Left ventricle myocardium superior (tissue), 1 donor: ENCODE measurements around the gene SMIM24. TPM values are rescaled to one million over a fixed set of nuclear protein-coding genes. Genes with fewer than 3 reads are reported as not detected.

Experiments used
- ATAC-seq: fragments of 200-7000 bp; cut with Tn5 transposase; one replicate; pipeline ENCODE4 v1.9.1; 2020; ENCODE audit warnings: mild to moderate bottlenecking, moderate library complexity
- DNase-seq: peaks from one replicate; pipeline ENCODE4 v3.0.0-alpha.2; 2020
- intact Hi-C: fragments of 100-400 bp; cut with micrococcal nuclease; formaldehyde crosslinking; loops from one replicate; pipeline ENCODE4 v1.11.0; 2022
- total RNA-seq: library from RNA; stranded (reverse); fragmentation: NEBNext Ultra II Directional; extraction: Animal tissue kit (Norgen Biotek cat#: 25700); gene quantifications from one replicate; pipeline ENCODE4 v1.2.1, GENCODE V29; 2021
- donor health status: DM: no; HTN: yes; CAD: no; lungs with severe emphysema.

Gene SMIM24
- total RNA-seq, 1 donor from 2014 or later: not detected

GRCh38 chr19:3501780-3502179, 21.5 kb upstream of the SMIM24 start:
- ATAC-seq (no peak), DNase-seq (no peak)
- intact Hi-C loops: no loop called here

- ATAC-seq: peak; percentile 94
- DNase-seq: peak; percentile 96
- intact Hi-C loops: no loop called here
These were observed 20.2 kb upstream of the SMIM24 start, which contains the start of gene DOHH for GRCh38 chr19:3500429-3501101. DOHH (minus strand) TSS chr19:3500674; CDS start chr19:3496814, 3,860 bp downstream.

- no peak for DNase-seq
- ATAC-seq: peak; percentile 5
- intact Hi-C loops: no loop called here
These were observed 19.6 kb upstream of the SMIM24 start for GRCh38 chr19:3499738-3500428.

- intact Hi-C loops: no loop called here
- no peak for DNase-seq
- ATAC-seq: no peak
These were observed 17.6 kb upstream of the SMIM24 start for GRCh38 chr19:3497757-3498520.

GRCh38 chr19:3496392-3497273, 16.3 kb upstream of the SMIM24 start:
- ATAC-seq (no peak), DNase-seq (peak; percentile 28)
- intact Hi-C loops: no loop called here

GRCh38 chr19:3494559-3494958, 14.2 kb upstream of the SMIM24 start:
- no peak for ATAC-seq
- DNase-seq: no peak
- intact Hi-C loops: no loop called here

GRCh38 chr19:3494051-3494450, 13.7 kb upstream of the SMIM24 start:
- ATAC-seq (peak; percentile 27), DNase-seq (no peak)
- intact Hi-C loops: no loop called here

- no peak for ATAC-seq
- DNase-seq: peak; percentile 17
- intact Hi-C loops: no loop called here
These were observed 13.3 kb upstream of the SMIM24 start for GRCh38 chr19:3493651-3494050.

GRCh38 chr19:3492919-3493318, 12.6 kb upstream of the SMIM24 start:
- DNase-seq (no peak), ATAC-seq (no peak)
- intact Hi-C loops: no loop called here

- intact Hi-C loops: no loop called here
- DNase-seq (no peak), ATAC-seq (no peak)
These were observed 12.0 kb upstream of the SMIM24 start for GRCh38 chr19:3492131-3492839.

GRCh38 chr19:3491396-3492119, 11.2 kb upstream of the SMIM24 start:
- DNase-seq (no peak), ATAC-seq (no peak)
- intact Hi-C loops: no loop called here

GRCh38 chr19:3483226-3483628, 2.9 kb upstream of the SMIM24 start, which contains the start of gene SMIM44:
SMIM44 (minus strand) TSS chr19:3483441; CDS start chr19:3483403, 38 bp downstream.
- no peak for ATAC-seq
- DNase-seq: no peak
- intact Hi-C loops: no loop called here

GRCh38 chr19:3482507-3483225, 2.3 kb upstream of the SMIM24 start:
- DNase-seq: no peak
- ATAC-seq: no peak
- intact Hi-C loops: no loop called here

- ATAC-seq (no peak), DNase-seq (no peak)
- intact Hi-C loops: no loop called here
These were observed 1.1 kb upstream of the SMIM24 start for GRCh38 chr19:3481241-3482090.

GRCh38 chr19:3479834-3480215, 500 bp downstream of the SMIM24 start:
- intact Hi-C loops: no loop called here
- ATAC-seq: no peak
- DNase-seq: no peak

GRCh38 chr19:3479177-3479833, 1.0 kb downstream of the SMIM24 start:
- intact Hi-C loops: no loop called here
- ATAC-seq (no peak), DNase-seq (no peak)
